SK-N-SH (cell line): ENCODE results near the gene CHTF18. TPM values are rescaled to one million over a fixed set of nuclear protein-coding genes. Genes with fewer than 3 reads are reported as not detected.

ENCODE experiments used
- CTCF ChIA-PET: fragments of 300-600, 350-600 bp; formaldehyde crosslinking; extraction: SDS; loops from one replicate; lab custom pipeline; 2021; lab: Yijun Ruan, JAX
- POLR2A ChIA-PET: fragments of 350-600 bp; sonication (Branson Sonifier 250); formaldehyde crosslinking; extraction: SDS; loops from one replicate; lab custom pipeline; 2020; ENCODE audit warnings: antibody characterized with exemption, inconsistent platforms; lab: Yijun Ruan, JAX
- DNase-seq: peaks from one replicate; pipeline ENCODE4 v3.0.0; 2012
- H2AFZ ChIP-seq: fragments of 200-600 bp; sonication (generic); 2 replicates; pipeline ENCODE4 v1.8.1; 2016; ENCODE audit warnings: antibody characterized with exemption, mild to moderate bottlenecking, low read depth
- H3F3A ChIP-seq: fragments of 200-600 bp; sonication (generic); replicated peaks from 2 replicates; pipeline ENCODE3; 2016; ENCODE audit warnings: antibody characterized with exemption, mild to moderate bottlenecking; ENCODE audit not compliant: insufficient read depth
- H3K27ac ChIP-seq, 2 experiments: fragments of 200-500 bp in 1 of 2; fragments of 200-600 bp in 1 of 2; sonication (Bioruptor generic) in 1 of 2; sonication (generic), shearing (Covaris generic) in 1 of 2; 2 replicates each; pipeline versions ENCODE4 v1.5.1 to v1.6.1; 2014 to 2016; ENCODE audit warnings: low read depth in 2 of 2, inconsistent platforms in 1 of 2, low read length in 1 of 2, mild to moderate bottlenecking in 1 of 2, mixed read lengths in 1 of 2
- H3K27me3 ChIP-seq: fragments of 200-600 bp; sonication (generic), shearing (Covaris generic); 2 replicates; pipeline ENCODE4 v1.6.1; 2016; ENCODE audit warnings: mixed run types; ENCODE audit not compliant: insufficient read depth
- H3K36me3 ChIP-seq, 2 experiments: fragments of 200-500 bp in 1 of 2; fragments of 200-600 bp in 1 of 2; sonication (Bioruptor generic) in 1 of 2; sonication (generic) in 1 of 2; replicated peaks in 1 of 2; 2 replicates each; pipeline versions ENCODE3 to v1.5.1; 2014 to 2016; ENCODE audit warnings: low read length in 1 of 2, mild to moderate bottlenecking in 1 of 2; ENCODE audit not compliant: insufficient read depth in 2 of 2, control insufficient read depth in 1 of 2
- H3K4me1 ChIP-seq, 2 experiments: fragments of 200-500 bp in 1 of 2; fragments of 200-600 bp in 1 of 2; sonication (Bioruptor generic) in 1 of 2; sonication (generic), shearing (Covaris generic) in 1 of 2; 2 replicates each; pipeline versions ENCODE4 v1.5.1 to v1.6.1; 2014 to 2016; ENCODE audit warnings: low read depth in 1 of 2, low read length in 1 of 2, mixed run types in 1 of 2; ENCODE audit not compliant: insufficient read depth in 2 of 2, control insufficient read depth in 1 of 2
- H3K4me2 ChIP-seq: fragments of 200-600 bp; sonication (generic), shearing (Covaris generic); 2 replicates; pipeline ENCODE4 v1.6.1; 2017; ENCODE audit warnings: mixed run types
- H3K4me3 ChIP-seq, 2 experiments: fragments of 200-500 bp in 1 of 2; fragments of 200-600 bp in 1 of 2; sonication (Bioruptor generic) in 1 of 2; sonication (generic), shearing (Covaris generic) in 1 of 2; 2 replicates each; pipeline versions ENCODE4 v1.5.1 to v1.8.1; 2014 to 2016; ENCODE audit warnings: low read depth in 2 of 2, inconsistent platforms in 1 of 2, low read length in 1 of 2, mild to moderate bottlenecking in 1 of 2, mixed read lengths in 1 of 2, moderate library complexity in 1 of 2
- H3K79me2 ChIP-seq: fragments of 200-600 bp; sonication (generic); 2 replicates; pipeline ENCODE4 v1.8.1; 2017; ENCODE audit warnings: mild to moderate bottlenecking; ENCODE audit not compliant: insufficient read depth
- H3K9ac ChIP-seq: fragments of 200-600 bp; sonication (generic); 2 replicates; pipeline ENCODE4 v1.6.1; 2017; ENCODE audit warnings: mixed run types
- H3K9me2 ChIP-seq: fragments of 200-600 bp; sonication (generic); 2 replicates; pipeline ENCODE4 v1.6.1; 2017; ENCODE audit warnings: mixed run types
- H3K9me3 ChIP-seq: fragments of 200-600 bp; sonication (generic); 2 replicates; pipeline ENCODE4 v1.6.1; 2017; ENCODE audit warnings: mixed run types, mild to moderate bottlenecking, moderate library complexity
- H4K20me1 ChIP-seq: fragments of 200-600 bp; sonication (generic); 2 replicates; pipeline ENCODE4 v1.6.1; 2017; ENCODE audit warnings: mild to moderate bottlenecking, mixed run types; ENCODE audit not compliant: insufficient read depth
- ELF1 ChIP-seq: IDR thresholded peaks from 2 replicates; pipeline ENCODE4 v1.4.0; 2012
- EP300 ChIP-seq, 2 experiments: IDR thresholded peaks; 2 replicates each; pipeline versions ENCODE4 v1.4.0 to v1.6.1; 2012; ENCODE audit warnings: borderline replicate concordance in 1 of 2, low read depth in 1 of 2, low read length in 1 of 2
- FOSL2 ChIP-seq: IDR thresholded peaks from 2 replicates; pipeline ENCODE4 v1.4.0; 2012; ENCODE audit warnings: low read depth, mild to moderate bottlenecking, moderate library complexity, borderline replicate concordance
- FOXJ3 ChIP-seq: sonication (generic); formaldehyde crosslinking; IDR thresholded peaks from 2 replicates; pipeline ENCODE4 v1.5.1; 2020; ENCODE audit warnings: mild to moderate bottlenecking, missing genetic modification reagents
- IRF3 ChIP-seq: fragments of 150-350 bp; IDR thresholded peaks from 2 replicates; pipeline ENCODE4 v1.6.1; 2016; ENCODE audit warnings: mild to moderate bottlenecking, low read depth, low read length
- JUND ChIP-seq: IDR thresholded peaks from 2 replicates; pipeline ENCODE4 v1.4.0; 2012
- MAX ChIP-seq: IDR thresholded peaks from 2 replicates; pipeline ENCODE4 v1.4.0; 2012; ENCODE audit warnings: low read depth
- SMC3 ChIP-seq: IDR thresholded peaks from 2 replicates; pipeline ENCODE4 v1.6.1; 2012; ENCODE audit warnings: low read depth, low read length, improper control_type of control experiment
- TCF12 ChIP-seq: IDR thresholded peaks from 2 replicates; pipeline ENCODE4 v1.4.0; 2012
- USF1 ChIP-seq: IDR thresholded peaks from 2 replicates; pipeline ENCODE4 v1.4.0; 2012; ENCODE audit warnings: low read depth, borderline replicate concordance
- USF2 ChIP-seq: fragments of 150-350 bp; IDR thresholded peaks from 2 replicates; pipeline ENCODE4 v1.6.1; 2017; ENCODE audit warnings: antibody characterized with exemption, low read length, low read depth, borderline replicate concordance
- ZBTB33 ChIP-seq: IDR thresholded peaks from 2 replicates; pipeline ENCODE4 v1.4.0; 2012; ENCODE audit warnings: low read depth, borderline replicate concordance
- WGBS: methylation state at CpG from one replicate; pipeline ENCODE4 v1.1.6; 2017; ENCODE audit warnings: low lambda C conversion rate; 5-methylcytosine and 5-hydroxymethylcytosine counted together
- polyA plus RNA-seq, 3 experiments: library from polyadenylated mRNA; depleted of rRNA; stranded (reverse); fragments of >200 nt; gene quantifications; 2 replicates each; pipeline ENCODE4 v1.2.3, GENCODE V29; 2012

Gene CHTF18
- polyA plus RNA-seq, 1 of the 3 experiments (the other 2 are of a cell fraction) = 17.7 TPM

- no peak for TF ChIP-seq IRF3
- no peak for TF ChIP-seq FOXJ3 (CRISPR knock-in tag)
- TF ChIP-seq MAX = no peak
- TF ChIP-seq ELF1 = no peak
- no peak for TF ChIP-seq SMC3
- TF ChIP-seq USF1 = no peak
- TF ChIP-seq USF2 = no peak
- no peak for TF ChIP-seq FOSL2
- no peak for TF ChIP-seq ZBTB33
- TF ChIP-seq EP300 (IDR thresholded peaks at IDR 0.05; ENCODE audit: borderline replicate concordance in 1 of 2, low read depth in 1 of 2, low read length in 1 of 2) = no peak
- no peak for TF ChIP-seq JUND
- no peak for TF ChIP-seq TCF12
- TF ChIP-seq, all 33 proteins: peak for 0
- Histone ChIP-seq H3K36me3 (no peaks in the 10 kb centered on the region), H3K4me1 (no peaks in the 10 kb centered on the region), H4K20me1 (no peaks in the 10 kb centered on the region), H3K27ac (no peak overlapping the region), H3F3A (no peaks in the 10 kb centered on the region), H3K9me2 (no peaks in the 10 kb centered on the region), H3K4me2 (no peak overlapping the region), H3K9me3 (peaks cover 6% of the 10 kb centered on the region; the same call in 1 of the 2 replicates), H2AFZ (no peak overlapping the region), H3K4me3 (no peak overlapping the region), H3K79me2 (no peaks in the 10 kb centered on the region), H3K9ac (no peak overlapping the region), H3K27me3 (peaks cover 35% of the 10 kb centered on the region)
- DNase-seq = no peak
- WGBS = 24% methylated on average over 26 of the region's 27 CpGs
- POLR2A ChIA-PET = no interaction called here
- CTCF ChIA-PET = interaction anchor here (0.6 kb wide), 1 partner anchor 19 kb away, joined by 3 read pairs; no protein-coding TSS in a partner anchor
Measured at GRCh38 chr16:831571-832413, 43.4 kb downstream of the CHTF18 start.
